ENCODE results near the gene R3HDML. TPM values are rescaled to one million over a fixed set of nuclear protein-coding genes. Genes with fewer than 3 reads are reported as not detected.
A peak's percentile ranks its signal among the peaks of the same experiment; 100 is the strongest.
"Not testable (repeated sequence)": the region's sequence is repeated elsewhere in the genome, so short reads cannot be mapped to it uniquely, and the experiment has no call there.

The R3HDML gene, protein sequence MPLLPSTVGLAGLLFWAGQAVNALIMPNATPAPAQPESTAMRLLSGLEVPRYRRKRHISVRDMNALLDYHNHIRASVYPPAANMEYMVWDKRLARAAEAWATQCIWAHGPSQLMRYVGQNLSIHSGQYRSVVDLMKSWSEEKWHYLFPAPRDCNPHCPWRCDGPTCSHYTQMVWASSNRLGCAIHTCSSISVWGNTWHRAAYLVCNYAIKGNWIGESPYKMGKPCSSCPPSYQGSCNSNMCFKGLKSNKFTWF
- total RNA-seq: not detected in 2 replicates

DNA sequence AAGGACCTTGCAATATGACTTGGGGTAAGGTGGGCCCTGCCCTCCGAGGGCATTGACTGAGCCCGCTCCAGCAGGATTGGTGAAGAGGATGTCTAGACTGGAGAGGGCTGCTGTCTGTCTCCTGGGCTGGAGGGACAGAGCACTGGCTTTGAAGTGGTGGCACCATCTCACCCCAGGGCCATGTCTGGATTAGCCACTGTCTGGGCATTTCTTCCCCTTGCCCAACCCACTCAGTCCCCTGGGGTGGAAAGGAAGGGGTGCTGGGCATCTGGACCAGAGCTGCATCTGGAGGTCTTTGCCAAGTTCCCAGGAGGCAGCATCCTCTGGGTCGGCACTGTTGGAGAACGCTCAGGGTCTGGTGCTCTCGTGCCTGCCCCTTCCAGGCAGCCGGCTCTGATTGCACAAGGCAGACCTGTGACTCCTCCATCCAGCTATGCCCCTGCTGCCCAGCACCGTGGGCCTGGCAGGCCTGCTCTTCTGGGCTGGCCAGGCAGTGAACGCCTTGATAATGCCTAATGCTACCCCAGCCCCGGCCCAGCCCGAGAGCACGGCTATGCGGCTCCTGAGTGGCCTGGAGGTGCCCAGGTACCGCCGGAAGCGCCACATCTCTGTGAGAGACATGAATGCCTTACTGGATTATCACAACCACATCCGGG, at the start of gene R3HDML:
TSS of gene R3HDML (plus strand) at position 319 of the 656 bp plus-strand sequence. CDS start at position 434, 115 bp downstream.
- no peak for DNase-seq (ENCODE audit: low read depth)

DNA sequence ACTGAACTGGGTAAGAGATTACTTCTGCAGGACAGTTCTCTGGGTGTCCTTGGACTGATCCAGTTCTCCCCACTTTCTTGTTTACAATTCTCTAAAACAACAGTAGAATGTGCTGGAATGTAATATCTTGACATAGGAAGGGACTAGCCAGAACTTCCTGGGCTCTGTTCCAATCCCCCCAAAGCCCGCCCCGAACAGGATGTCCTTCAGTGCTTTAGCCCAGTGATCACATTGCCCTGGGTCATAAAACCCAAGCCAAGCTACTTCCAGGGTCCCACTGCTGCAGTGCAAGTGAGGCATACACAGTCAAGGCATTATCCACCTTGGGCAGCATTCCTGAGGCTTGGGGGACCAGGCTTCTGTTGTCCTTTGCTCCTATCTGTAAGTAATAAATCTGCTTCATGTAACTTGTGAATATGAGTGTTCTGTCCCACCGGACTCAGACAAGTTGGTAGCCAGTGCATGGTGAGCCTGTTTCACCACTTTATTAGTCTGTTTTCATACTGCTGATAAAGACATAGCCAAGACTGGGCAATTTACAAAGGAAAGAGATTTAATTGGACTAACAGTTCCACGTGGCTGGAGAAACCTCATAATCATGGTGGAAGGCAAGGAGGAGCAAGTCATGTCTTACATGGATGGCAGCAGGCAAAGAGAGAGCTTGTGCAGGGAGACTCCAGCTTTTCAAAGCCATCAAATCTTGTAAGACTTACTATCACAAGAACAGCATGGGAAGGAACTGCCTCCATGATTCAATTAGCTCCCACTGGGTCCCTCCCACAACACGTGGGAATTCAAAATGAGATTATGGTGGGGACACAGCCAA, 49.4 kb upstream of the R3HDML start:
- peak; percentile 41 for DNase-seq (ENCODE audit: low read depth)

DNA sequence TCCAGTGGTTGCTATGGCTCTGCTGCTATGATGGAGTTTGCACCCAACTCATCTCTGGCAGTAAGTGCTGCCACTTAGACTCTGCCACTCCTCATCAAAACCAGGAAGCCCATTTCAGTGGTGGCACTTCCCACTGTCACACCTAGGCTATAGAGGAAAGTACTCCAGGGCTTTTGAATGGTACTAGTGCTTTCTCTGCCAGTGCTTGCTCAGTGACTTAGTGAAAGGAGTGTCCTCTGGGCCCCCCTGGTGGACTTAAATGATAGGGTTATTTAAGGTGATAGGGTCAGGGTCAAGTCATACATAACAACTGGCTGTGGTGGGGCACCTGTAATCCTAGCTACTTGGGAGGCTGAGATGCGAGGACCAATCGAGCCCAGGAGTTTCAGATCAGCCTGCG, 48.6 kb upstream of the R3HDML start:
- DNase-seq (ENCODE audit: low read depth): no peak

DNA sequence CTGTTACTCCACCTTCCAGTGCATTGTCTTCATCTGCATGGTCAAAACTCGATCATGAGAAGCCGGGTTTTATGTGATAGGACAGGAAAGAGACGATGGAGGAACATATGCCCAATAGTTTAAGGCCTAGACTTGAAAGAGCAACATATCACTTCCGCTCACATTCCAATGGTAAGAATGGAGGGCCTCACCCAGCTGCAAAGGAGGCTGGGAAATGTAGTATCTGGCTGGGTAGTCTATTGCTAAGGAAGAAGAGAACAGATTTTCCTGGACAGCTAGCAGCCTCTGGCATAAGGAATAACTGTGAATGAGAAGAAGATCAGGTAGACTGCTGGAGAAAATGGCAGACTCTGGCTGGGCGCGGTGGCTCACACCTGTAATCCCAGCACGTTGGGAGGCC, 45.1 kb upstream of the R3HDML start:
- DNase-seq (ENCODE audit: low read depth): no peak

DNA sequence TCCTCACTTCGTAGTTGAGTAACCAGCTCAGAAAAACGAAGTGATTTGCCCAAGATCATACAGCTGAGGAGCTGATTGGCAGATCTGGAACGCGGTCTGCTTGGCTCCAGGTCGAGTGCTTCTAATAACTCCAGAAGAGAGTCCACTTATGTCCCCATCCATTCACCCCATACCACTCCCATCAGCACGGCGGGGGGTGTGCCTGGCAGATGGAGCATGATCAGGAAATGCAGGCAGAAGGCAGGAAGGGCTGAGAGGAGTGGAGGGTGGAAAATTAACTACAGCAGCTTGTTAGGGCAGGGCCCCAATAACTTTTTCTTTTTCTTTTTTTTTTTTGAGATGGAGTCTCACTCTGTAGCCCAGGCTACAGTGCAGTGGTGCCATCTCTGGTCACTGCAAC, 40.8 kb upstream of the R3HDML start:
- no peak for DNase-seq (ENCODE audit: low read depth)

DNA sequence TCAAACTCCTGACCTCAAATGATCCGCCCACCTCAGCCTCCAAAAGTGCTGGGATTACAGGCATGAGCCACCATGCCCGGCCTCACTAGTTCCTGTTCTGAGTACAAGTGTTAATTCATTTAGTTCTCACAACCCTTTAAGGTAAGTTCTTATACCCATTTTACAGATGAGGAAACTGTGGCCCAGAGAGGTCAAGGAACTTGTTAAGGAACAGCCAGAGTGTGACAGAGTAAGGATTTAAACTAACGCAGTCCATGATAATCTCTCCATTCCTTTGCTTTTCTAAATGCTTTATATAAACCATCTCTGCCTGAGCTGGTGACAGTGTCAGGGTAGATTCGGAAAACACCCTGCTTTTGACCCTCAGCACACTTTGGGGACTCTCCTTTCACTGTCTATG, 39.1 kb upstream of the R3HDML start:
- DNase-seq (ENCODE audit: low read depth): no peak

DNA sequence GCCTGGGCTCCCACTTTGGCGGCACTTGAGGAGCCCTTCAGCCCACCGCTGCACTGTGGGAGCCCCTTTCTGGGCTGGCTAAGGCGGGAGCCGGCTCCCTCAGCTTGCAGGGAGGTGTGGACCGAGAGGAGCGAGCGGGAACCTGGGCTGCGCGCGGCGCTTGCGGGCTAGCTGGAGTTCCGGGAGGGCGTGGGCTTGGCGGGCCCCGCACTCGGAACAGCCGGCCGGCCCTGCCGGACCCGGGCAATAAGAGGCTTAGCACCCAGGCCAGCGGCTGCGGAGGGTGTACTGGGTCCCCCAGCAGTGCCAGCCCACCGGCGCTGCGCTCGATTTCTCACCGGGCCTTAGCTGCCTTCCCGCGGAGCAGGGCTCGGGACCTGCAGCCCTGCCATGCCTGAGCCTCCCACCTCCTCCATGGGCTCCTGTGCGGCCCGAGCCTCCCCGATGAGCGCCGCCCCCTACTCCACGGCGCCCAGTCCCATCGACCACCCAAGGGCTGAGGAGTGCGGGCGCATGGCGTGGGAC, 37.8 kb upstream of the R3HDML start:
- DNase-seq (ENCODE audit: low read depth): not testable (repeated sequence)

DNA sequence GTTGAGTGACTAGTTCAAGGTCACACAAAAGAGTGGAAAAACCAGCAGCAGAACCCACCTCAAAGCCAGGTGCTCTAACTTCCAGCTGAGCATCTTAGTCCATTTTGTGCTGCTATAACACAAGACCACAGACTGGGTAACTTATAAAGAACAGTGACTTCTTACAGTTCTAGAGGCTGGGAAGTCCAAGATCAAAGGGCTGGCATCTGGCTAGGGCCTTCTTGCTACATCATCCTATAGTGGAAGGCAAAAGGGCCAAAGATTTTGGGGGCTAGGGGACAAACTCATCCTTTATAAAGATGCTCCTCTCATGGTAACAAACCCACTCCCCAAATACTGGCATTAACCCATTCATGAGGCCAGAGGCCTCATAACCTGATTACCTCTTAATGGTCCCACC, 35.6 kb upstream of the R3HDML start:
- no peak for DNase-seq (ENCODE audit: low read depth)

DNA sequence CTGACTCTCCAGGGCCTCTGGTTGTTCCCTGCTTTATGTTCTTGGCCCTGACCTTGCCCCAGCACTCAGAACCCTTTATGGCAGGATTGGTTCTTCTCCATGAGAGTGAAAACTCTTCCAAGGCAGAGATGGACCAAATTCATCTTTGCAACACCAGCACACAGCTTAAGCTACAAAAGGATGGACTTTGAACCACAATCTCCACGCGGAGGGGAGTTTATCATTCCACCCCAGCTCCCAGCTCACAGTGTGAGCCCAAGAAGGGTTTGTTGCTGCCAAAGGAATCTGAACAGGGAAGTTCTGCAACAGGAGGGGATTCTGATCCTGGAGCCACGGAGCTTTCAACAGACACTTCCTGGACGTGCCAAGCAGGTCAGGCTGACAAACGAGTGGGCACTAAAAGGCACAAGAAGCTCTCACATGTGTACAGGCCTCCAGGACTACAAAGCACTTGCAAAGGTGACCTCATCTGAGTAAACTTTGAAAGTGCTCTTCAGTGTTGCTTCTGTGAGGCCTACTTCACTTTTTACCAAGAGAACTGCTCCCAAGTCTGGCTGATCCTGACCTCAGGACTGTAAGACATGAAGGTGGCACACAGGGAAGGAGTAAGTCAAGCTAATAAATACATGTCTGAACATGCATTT, 34.7 kb upstream of the R3HDML start:
- no peak for DNase-seq (ENCODE audit: low read depth)

DNA sequence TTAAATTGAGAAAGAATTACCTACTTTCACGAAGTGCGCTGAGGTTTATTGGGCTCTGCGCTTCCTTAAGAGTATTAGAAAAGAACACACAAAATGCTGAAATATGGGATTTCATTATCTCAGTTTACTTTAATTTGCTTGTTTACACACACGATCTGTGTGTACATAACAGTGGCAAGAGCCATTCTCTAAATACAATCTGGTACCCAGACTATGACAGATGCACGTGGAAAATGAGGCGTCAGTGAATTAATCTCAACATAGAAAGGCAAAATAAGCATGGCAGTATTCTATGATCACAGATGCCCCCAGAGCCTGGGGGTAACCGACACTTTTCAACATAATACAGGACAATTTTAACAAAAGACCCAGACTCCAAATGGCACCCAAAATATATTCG, 34.1 kb upstream of the R3HDML start:
- DNase-seq (ENCODE audit: low read depth): no peak

DNA sequence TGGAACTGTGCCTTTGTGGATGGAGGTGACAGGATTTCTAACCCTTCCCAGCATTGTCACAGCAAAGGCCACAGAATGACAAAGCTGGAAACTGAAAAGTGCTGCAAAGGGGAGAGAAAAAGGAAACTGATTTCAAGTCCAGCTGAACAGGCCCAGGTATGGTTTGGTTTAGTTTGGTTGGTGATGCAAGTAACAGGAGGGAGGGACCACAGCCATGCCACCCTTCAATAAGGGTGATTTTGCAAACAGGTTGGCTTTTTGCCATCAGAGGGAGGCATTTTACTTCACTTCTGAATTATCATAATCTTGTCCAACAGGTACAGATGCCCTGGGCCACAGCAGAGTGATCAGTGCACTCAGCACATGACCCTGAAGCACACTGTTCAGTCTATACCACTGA, 32.5 kb upstream of the R3HDML start:
- no peak for DNase-seq (ENCODE audit: low read depth)

DNA sequence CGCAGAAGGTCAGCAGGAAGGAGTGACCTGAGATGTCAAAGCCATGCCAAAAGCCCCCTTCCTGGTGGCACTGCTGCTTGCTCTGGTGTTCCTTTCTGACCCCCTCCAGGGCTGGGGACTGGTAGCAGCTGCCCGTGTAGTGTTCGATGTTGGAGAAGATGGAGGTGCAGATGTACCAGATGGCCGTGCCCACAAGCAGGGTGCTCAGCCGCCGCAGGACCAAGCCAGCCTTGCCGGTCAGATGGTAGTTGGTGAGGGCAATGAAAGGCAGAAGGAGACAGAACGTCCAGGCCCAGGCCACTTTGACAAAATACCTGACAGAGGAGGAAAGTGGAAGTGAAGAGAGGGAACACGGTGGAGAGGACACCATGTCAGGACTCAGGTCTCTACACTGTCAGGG, 29.9 kb upstream of the R3HDML start:
- no peak for DNase-seq (ENCODE audit: low read depth)

DNA sequence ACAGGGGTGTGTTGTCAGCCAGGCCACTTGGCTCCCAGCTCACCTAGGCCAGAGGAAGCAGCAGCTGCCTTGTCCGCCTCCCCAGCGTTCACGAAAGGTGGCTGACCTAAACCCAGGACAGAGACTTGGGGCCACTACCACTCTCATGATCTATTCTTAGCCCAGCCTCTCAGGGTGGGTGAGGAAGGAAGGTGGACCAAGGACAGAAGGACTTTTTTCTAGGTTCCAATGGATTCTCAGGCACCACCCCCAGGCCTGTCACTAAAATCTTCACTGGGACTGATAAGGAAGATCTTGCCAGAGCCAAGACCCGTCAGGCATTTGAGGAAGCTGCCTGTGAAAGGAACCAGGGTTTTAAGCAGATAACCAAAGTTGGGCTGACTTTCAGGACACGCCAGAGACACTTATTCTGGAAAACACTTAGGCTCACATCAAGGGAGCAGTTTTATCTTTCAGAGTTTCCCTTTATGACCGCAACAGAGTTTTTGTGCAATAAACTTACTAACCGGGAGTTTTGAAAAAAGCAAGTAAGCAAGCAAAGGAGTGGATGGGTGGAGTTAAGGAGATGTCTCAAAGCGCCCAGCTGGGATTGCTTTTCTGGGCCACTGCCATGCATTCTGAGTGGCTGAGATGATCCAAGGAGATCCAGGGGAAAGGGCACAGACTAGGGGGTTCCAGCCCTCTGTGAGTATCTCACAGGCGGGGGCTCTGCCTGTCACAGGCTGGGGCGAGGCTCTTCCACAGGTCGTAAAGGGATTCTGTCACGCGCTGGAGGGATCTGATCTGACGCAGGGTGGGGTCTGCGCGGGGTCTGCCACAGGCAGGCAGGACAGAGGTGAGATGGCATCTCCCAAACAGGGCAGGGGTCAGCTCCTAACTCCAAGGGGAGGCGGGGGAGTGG, 26.8 kb upstream of the R3HDML start:
- no peak for DNase-seq (ENCODE audit: low read depth)

DNA sequence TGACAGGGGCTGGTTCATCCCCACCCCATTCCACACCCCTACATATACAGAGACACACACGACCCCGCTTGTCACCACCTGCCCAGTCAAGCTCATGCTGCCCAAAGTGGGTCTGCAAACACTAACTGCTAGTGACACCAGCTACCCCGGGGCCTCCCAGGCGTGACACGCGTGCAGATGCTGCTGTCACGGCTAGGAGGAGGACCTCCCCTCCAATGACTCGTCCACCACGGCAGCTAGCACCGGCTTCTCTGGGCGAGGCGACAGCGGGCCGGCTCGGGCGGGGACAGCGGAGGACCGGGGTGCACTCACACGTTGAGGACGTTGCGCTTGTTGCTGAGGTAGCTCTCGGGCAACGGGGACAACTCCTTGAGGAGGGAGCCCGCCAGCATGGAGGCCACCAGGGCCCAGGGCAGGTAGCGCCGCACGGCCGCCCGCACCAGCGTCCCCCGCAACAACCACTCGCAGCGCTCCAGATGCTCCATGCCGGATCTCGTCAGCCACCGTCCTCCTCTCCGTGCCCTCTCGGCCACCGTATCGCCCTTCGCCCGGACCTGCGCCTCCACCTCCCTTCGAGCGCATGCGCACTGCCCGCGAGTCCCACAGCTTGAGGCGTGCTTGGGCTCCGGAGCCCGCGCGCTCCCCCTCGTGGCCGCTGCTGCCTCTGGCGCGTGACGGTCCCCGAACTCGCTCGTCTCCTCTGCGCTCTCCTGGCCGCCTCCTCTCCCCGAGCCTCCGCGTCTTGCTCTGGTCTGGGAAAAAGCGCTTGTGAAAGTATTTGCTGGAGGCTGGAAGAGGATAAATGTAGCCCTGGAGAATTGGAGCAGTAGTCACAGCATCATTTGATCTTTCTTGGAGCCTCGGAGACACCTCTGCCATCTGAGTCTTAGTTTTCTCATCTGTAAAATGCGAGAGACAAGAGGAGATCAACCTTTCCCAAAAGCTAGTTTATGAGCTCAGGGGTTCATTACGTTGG, 25.9 kb upstream of the R3HDML start, which contains the start of gene FITM2:
TSS of gene FITM2 (minus strand) at position 539 of the 976 bp plus-strand sequence. CDS start at position 485, 54 bp downstream.
- peak; percentile 83 for DNase-seq (ENCODE audit: low read depth)

DNA sequence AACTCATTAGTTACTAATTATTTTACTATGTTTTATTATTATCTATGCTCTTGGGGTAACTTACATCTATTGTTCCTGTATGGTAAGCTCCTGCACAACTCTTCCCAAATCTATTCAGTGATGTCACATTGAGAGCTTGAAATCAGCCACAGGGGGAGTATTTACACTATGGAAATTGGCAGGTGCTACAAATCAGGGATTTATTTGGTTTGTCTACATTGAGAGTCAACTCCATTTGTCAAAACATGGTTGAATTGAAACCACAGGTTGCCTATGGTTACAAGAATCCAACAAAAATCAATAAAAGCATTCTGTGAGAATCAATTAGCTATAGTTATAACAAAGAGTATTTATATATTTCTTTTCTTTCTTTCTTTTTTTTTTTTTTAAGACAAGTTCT, 22.0 kb upstream of the R3HDML start:
- DNase-seq (ENCODE audit: low read depth): no peak

DNA sequence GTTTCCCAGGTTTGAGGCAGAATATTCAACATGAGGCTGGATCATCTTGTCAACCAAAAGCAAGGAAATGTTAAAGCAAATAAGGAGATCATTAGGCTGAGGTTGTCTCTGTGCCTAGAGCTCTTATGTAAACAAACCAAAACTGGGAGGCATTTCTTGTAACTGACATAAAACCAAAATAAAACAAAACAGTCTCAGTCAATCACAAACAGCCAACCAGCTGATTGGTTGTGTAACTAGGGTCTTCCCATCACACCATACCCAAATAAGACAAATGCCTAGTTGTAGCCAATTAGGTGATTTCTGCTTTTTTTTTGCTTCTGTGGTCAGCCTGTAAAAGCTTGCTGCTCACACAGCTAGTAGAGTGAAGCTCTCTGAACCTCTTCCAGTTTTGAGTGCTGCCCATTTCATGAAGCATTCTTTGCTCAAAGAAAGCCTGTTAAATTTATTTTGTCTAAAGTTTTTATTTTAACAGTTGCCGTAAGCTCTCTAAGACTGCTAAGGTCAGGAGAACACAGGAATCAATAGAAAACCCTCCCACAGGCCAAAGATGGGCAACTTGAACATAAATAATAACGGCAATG, 16.9 kb upstream of the R3HDML start:
- DNase-seq (ENCODE audit: low read depth): no peak

DNA sequence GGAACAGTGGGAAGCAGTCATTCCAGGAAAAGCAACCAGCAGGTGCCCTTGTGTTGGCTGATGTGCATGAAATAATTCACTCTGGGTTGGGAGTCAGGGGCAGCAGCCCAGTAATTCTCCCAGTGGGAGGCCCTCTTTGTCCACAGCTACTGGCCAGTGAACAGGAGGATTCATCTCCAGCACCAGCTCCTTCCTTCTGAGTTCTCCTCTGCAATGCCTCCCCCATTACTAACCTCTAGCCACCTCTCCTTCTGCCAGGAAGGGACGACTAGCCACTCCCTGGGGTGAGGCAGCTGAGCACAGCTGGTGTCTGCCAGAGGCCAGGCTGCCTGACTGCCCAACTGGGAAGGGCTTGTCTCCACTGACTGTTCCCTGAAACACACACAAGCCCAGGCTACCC, 12.5 kb upstream of the R3HDML start:
- no peak for DNase-seq (ENCODE audit: low read depth)

DNA sequence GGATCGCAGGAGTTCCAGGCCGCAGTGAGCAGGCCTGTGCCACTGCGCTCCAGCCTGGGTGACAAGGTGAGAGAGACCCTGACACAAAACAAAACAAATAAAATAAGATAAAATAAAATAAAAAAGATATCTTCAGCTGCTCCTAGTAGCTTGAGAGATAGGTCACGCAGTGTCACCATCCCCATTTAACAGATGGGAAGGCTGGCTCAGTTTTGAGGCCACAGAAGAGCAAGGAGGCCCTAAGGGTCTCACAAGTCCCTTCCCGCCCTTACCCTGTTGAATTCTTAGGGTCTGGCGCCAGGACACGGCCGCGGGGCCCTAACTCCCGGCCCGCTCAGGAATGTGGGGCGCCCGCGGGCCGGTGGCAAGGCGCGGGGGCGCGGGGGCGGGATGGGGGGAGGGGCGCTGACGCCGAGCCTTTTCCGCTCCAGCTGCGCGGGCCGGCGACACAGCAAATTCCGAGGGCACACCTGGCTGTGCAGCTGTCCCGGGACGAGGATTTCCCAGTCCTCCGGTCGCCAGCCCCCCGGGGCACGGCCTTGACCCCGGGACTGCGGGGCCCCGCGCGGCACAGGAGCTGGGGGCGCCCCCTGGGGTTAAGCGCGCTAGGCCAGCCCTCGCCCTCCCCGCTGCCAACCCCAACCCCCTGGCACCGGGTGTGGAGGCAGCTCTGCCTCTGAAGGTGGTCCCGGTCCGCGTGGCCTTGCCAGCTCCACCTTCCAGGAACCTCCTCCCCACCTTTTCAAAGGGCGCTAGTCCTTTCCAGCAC, 10.3 kb upstream of the R3HDML start:
- no peak for DNase-seq (ENCODE audit: low read depth)

DNA sequence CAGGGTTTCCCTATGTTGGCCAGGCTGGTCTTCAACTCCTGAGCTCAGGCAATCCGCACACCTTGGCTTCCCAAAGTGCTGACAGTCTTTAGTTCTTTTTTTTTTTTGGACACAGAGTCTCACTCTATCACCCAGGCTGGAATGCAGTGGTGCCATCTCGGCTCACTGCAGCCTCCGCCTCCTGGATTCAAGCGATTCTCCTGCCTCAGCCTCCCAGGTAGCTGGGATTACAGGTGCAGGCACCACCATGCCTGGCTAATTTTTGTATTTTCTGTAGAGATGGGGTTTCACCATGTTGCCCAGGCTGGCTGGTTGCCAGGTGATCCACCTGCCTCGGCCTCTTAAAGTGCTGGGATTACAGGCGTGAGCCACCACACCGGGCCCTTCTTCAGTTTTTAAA, 9.1 kb upstream of the R3HDML start:
- not testable (repeated sequence) for DNase-seq (ENCODE audit: low read depth)
